ENCODE measurements around the gene ZNF615.

The ZNF615 gene

DNA sequence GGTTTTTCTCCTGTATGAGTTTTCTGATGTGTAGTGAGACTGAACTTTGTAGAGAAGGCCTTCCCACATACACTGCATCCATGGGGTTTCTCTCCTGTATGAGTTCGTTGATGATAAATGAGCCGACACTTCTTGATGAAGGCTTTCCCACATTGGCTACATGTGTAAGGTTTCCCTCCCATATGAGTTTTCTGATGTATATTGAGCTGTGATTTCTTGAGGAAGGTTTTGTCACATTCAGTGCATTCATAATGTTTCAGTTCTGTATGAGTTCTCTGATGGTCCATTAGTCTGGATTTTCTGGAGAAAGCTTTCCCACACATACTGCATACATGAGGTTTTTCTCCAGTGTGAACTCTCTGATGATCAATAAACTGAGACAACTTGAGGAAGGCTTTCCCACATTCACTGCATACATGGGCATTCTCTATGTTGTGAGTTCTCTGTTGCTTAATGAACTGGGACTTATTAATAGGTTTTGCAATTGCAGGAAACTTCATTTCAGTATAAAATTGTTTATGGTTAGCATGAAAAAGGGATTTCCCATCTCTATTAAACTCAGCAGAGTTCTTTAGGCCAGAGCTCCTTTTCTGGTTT lies 13.9 kb downstream of the ZNF615 start:
- Histone ChIP-seq H3K4me3 (replicated peaks; ENCODE audit: insufficient read depth, low read length) (no peak overlapping the region), H3K27ac (replicated peaks) (no peak overlapping the region), H3K27me3 (ENCODE audit: insufficient read depth, poor library complexity, severe bottlenecking) (no peaks in the 10 kb centered on the region)
- no peak for TF ChIP-seq SPI1 (IDR thresholded peaks at IDR 0.05; ENCODE audit: borderline replicate concordance, low read depth)
- TF ChIP-seq, protein P1, sequence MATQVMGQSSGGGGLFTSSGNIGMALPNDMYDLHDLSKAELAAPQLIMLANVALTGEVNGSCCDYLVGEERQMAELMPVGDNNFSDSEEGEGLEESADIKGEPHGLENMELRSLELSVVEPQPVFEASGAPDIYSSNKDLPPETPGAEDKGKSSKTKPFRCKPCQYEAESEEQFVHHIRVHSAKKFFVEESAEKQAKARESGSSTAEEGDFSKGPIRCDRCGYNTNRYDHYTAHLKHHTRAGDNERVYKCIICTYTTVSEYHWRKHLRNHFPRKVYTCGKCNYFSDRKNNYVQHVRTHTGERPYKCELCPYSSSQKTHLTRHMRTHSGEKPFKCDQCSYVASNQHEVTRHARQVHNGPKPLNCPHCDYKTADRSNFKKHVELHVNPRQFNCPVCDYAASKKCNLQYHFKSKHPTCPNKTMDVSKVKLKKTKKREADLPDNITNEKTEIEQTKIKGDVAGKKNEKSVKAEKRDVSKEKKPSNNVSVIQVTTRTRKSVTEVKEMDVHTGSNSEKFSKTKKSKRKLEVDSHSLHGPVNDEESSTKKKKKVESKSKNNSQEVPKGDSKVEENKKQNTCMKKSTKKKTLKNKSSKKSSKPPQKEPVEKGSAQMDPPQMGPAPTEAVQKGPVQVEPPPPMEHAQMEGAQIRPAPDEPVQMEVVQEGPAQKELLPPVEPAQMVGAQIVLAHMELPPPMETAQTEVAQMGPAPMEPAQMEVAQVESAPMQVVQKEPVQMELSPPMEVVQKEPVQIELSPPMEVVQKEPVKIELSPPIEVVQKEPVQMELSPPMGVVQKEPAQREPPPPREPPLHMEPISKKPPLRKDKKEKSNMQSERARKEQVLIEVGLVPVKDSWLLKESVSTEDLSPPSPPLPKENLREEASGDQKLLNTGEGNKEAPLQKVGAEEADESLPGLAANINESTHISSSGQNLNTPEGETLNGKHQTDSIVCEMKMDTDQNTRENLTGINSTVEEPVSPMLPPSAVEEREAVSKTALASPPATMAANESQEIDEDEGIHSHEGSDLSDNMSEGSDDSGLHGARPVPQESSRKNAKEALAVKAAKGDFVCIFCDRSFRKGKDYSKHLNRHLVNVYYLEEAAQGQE (IDR thresholded peaks at IDR 0.05; ENCODE audit: insufficient replicate concordance, low read depth), result no peak
- TF ChIP-seq POLR2AphosphoS5 (IDR thresholded peaks at IDR 0.05; ENCODE audit: low read depth), result no peak
- TF ChIP-seq, protein P2, sequence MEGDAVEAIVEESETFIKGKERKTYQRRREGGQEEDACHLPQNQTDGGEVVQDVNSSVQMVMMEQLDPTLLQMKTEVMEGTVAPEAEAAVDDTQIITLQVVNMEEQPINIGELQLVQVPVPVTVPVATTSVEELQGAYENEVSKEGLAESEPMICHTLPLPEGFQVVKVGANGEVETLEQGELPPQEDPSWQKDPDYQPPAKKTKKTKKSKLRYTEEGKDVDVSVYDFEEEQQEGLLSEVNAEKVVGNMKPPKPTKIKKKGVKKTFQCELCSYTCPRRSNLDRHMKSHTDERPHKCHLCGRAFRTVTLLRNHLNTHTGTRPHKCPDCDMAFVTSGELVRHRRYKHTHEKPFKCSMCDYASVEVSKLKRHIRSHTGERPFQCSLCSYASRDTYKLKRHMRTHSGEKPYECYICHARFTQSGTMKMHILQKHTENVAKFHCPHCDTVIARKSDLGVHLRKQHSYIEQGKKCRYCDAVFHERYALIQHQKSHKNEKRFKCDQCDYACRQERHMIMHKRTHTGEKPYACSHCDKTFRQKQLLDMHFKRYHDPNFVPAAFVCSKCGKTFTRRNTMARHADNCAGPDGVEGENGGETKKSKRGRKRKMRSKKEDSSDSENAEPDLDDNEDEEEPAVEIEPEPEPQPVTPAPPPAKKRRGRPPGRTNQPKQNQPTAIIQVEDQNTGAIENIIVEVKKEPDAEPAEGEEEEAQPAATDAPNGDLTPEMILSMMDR (IDR thresholded peaks at IDR 0.05; ENCODE audit: insufficient read depth, low read length), result no peak
- TF ChIP-seq GABPA (IDR thresholded peaks at IDR 0.05; ENCODE audit: low read depth), result no peak
- no peak for DNase-seq (ENCODE audit: low read depth in 1 of 2, low spot score in 1 of 2)

DNA sequence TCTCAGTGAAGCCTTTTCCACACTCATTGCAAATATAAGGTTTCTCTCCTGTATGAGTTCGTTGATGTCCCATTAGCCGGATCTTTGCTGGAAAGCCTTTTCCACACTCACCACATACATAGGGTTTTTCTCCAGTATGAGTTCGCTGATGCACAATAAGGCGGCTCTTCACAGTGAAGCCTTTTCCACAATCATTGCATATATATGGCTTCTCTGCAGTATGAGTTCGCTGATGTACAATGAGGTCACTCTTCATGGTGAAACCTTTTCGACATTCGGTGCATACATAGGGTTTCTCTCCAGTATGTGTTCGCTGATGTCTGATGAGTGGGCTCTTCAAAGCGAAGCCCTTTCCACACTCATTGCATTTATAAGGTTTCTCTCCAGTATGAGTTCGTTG lies 14.6 kb downstream of the ZNF615 start:
- DNase-seq (ENCODE audit: low read depth in 1 of 2, low spot score in 1 of 2), result no peak
- Histone ChIP-seq H3K27ac (replicated peaks) (no peak overlapping the region), H3K27me3 (ENCODE audit: insufficient read depth, poor library complexity, severe bottlenecking) (no peaks in the 10 kb centered on the region), H3K4me3 (replicated peaks; ENCODE audit: insufficient read depth, low read length) (no peak overlapping the region)
- TF ChIP-seq, protein P2 (IDR thresholded peaks at IDR 0.05; ENCODE audit: insufficient read depth, low read length), result no peak
- TF ChIP-seq POLR2AphosphoS5 (IDR thresholded peaks at IDR 0.05; ENCODE audit: low read depth), result no peak
- TF ChIP-seq, protein P1 (IDR thresholded peaks at IDR 0.05; ENCODE audit: insufficient replicate concordance, low read depth), result no peak
- no peak for TF ChIP-seq GABPA (IDR thresholded peaks at IDR 0.05; ENCODE audit: low read depth)
- TF ChIP-seq SPI1 (IDR thresholded peaks at IDR 0.05; ENCODE audit: borderline replicate concordance, low read depth), result no peak

DNA sequence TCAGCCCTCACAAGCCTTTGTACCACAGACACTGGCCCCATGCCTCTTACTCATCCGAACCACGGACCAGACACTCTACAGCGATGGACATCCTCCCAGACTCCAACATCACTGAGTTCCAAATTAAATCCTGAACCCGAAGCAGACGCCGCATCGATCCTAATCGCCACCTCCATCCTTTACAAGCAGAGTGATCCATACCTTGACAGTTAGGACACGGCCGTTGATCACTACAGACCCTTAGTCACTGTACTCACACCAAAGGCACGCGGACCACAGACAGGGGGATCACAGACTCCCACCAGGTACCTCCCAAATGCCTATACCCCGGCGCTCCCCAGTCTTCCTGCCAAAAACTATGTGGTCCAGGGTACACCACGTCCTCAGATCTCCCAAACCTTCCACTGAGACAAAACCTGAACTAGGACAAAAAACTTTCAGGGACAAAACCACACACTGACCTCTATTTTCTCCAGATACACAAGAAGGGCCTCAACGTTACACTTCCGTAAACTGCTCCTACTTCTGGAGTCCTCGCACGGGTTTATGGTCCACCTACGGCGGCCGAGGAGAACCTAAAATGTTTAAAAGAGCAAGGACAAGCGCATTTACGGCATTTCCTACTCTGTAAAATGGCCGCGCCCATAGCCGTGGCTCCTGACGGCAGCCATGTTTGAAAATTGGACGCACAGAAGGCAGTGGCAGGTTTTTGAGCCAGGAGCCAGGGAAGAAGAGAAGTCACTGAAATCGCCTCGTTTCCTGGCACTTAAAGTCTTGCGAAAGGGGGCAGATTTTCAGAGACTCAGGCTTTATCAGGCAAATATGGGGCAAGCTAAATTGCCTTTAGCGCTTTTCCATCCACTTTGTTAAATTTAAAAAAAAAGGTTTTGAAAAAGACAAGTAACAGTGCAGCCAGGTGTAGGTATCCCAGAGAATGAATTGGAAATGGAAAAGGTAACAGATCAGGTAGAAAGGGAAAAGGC lies 21.4 kb downstream of the ZNF615 start, which contains the start of gene ZNF350:
Gene ZNF350 (minus strand): TSS at position 532 of the 983 bp plus-strand sequence. CDS start 12,480 bp downstream, outside the sequence.
- TF ChIP-seq, protein P1 (IDR thresholded peaks at IDR 0.05; ENCODE audit: insufficient replicate concordance, low read depth), result peak; percentile 32
- TF ChIP-seq, protein P2 (IDR thresholded peaks at IDR 0.05; ENCODE audit: insufficient read depth, low read length), result no peak
- TF ChIP-seq POLR2AphosphoS5 (IDR thresholded peaks at IDR 0.05; ENCODE audit: low read depth), result peak; percentile 78
- peak; percentile 91 for TF ChIP-seq SPI1 (IDR thresholded peaks at IDR 0.05; ENCODE audit: borderline replicate concordance, low read depth)
- no peak for TF ChIP-seq GABPA (IDR thresholded peaks at IDR 0.05; ENCODE audit: low read depth)
- Histone ChIP-seq H3K27me3 (ENCODE audit: insufficient read depth, poor library complexity, severe bottlenecking) (no peaks in the 10 kb centered on the region), H3K4me3 (replicated peaks; ENCODE audit: insufficient read depth, low read length) (peak within 1 kb of the TSS; percentile 81), H3K27ac (replicated peaks) (peak within 1 kb of the TSS; percentile 88)
- DNase-seq (ENCODE audit: low read depth in 1 of 2, low spot score in 1 of 2), result peak; percentile 98

All from HL-60 (cell line).